WI38 (cell line): ENCODE measurements around the gene TARS1.

Experiments used
- H3K4me3 ChIP-seq: 2 replicates; pipeline ENCODE4 v1.5.1; 2011; ENCODE audit warnings: low read depth, mild to moderate bottlenecking, control low read depth, low read length
- CTCF ChIP-seq: IDR thresholded peaks from 2 replicates; pipeline ENCODE4 v1.5.1; 2012; ENCODE audit warnings: low read depth, mild to moderate bottlenecking, control low read depth, low read length

Gene TARS1

DNA sequence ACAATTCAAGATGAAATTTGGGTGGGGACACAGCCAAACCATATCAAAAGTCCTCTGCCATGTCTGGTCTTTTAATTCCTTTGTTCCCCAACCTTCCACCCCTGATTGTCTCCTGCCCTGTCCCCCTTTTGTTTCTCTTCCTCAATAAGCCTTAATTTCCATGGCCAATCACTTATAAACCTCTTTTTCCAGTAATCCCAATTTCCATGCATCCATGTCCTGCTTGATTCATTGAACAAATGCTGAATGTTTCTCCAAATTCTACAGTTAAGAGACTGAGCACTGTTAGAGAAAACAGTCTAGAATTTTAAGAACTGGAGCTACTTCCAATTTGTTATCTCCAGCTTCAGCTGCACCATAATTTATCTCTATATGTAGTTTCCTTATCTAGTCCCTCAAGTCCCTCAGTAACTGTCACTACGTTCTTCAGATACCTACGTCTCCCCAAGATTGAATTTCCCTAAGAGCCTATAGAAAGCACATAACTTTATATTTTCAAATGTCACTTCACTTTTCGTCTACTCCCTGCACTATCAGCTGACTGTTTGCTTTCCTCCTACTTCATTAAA, 34.2 kb downstream of the TARS1 start:
- no peak for TF ChIP-seq CTCF
- H3K4me3 ChIP-seq = no peak overlapping the region

- no peak for TF ChIP-seq CTCF
- no peak overlapping the region for H3K4me3 ChIP-seq
Measured at GRCh38 chr5:33475706-33476105, 34.9 kb downstream of the TARS1 start.

GRCh38 chr5:33476992-33477391, 36.2 kb downstream of the TARS1 start:
- no peak overlapping the region for H3K4me3 ChIP-seq
- TF ChIP-seq CTCF = no peak

DNA sequence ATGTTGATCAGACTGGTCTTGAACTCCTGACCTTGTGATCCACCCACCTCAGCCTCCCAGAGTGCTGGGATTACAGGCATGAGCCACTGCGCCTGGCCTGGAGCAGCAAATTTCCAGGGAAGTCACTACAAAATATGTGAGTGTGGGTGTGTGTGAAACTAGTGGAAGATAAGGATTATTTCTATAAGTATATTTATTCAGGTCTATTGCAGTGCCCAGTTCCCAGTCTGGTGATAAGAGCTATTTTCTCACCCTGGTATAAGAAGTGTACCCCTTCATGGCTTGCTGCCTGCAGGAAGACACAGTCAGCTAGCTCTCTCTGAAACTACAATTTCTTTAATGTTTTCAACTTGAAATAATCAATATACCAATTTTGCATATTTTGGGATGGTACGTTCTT, 37.1 kb downstream of the TARS1 start:
- TF ChIP-seq CTCF = no peak
- H3K4me3 ChIP-seq = no peak overlapping the region

- TF ChIP-seq CTCF = no peak
- no peak overlapping the region for H3K4me3 ChIP-seq
Measured at GRCh38 chr5:33479311-33479710, 38.5 kb downstream of the TARS1 start.

DNA sequence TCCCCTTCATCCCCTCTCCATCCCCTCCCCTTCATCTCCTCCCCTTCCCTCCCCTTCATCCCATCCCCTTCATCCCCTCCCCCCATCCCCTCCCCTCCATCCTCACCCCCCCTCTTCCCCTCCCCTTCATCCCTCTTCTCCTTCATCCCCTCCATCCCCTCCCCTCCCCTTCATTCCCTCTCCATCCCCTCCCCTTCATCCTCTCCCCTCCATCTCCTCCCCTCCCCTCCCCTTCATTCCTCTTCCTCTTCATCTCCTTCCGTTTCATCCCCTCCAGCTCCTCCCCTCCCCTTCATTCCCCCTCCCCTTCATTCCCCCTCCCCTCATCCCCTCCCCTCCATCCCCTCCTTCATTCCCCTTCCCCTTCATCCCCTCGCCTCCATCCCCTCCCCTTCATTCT, 40.1 kb downstream of the TARS1 start:
- H3K4me3 ChIP-seq = no peak overlapping the region
- TF ChIP-seq CTCF = no peak

DNA sequence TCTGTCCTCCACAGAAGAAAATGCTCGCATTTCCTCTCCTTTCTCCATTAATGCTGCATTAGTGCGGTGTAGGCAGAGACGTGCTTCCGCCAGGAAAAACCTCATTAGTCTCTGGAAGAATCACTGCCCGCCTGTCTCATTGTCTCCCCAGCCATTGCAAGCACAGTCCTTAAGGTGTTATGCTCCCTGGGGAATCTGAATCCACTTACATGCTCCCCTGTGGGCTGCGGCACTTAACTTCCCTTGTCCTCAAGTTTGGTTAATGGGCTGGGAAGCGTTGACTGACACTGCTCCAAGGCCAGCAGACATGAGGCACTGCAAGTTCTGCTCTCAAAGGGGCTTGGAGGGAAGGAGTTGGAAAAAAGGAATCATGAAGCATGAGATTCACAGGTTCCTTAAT, 41.6 kb downstream of the TARS1 start:
- no peak overlapping the region for H3K4me3 ChIP-seq

More for the DNA sequence above, 41.6 kb downstream of the TARS1 start:
- TF ChIP-seq CTCF = no peak
